HG03469 (cell line): ENCODE data around the gene TNS1.

Source experiments
- ATAC-seq: cut with Tn5 transposase; IDR thresholded peaks from one replicate; pipeline ENCODE4 v1.9.1; 2021; ENCODE audit warnings: mild to moderate bottlenecking, moderate library complexity, moderate number of reproducible peaks; ENCODE audit not compliant: unreplicated experiment

TNS1 gene

GRCh38 chr2:217983276-217984233, 19.2 kb downstream of the TNS1 start:
- no peak for ATAC-seq

GRCh38 chr2:217981971-217982370, 20.8 kb downstream of the TNS1 start:
- no peak for ATAC-seq

GRCh38 chr2:217981084-217981730, 21.6 kb downstream of the TNS1 start:
- no peak for ATAC-seq

- no peak for ATAC-seq
Observed at GRCh38 chr2:217980591-217980990, 22.2 kb downstream of the TNS1 start.

GRCh38 chr2:217980036-217980435, 22.8 kb downstream of the TNS1 start:
- ATAC-seq: no peak

GRCh38 chr2:217979151-217979811, 23.5 kb downstream of the TNS1 start:
- ATAC-seq: no peak

GRCh38 chr2:217978536-217979150, 24.2 kb downstream of the TNS1 start:
- no peak for ATAC-seq

- no peak for ATAC-seq
Observed at GRCh38 chr2:217977840-217978535, 24.8 kb downstream of the TNS1 start.

- no peak for ATAC-seq
Observed at GRCh38 chr2:217976301-217976700, 26.5 kb downstream of the TNS1 start.

- no peak for ATAC-seq
Observed at GRCh38 chr2:217975626-217976025, 27.2 kb downstream of the TNS1 start.

- no peak for ATAC-seq
Observed at GRCh38 chr2:217974389-217975005, 28.3 kb downstream of the TNS1 start.

- ATAC-seq: no peak
Observed at GRCh38 chr2:217973008-217973787, 29.6 kb downstream of the TNS1 start.

GRCh38 chr2:217972490-217972889, 30.3 kb downstream of the TNS1 start:
- no peak for ATAC-seq

GRCh38 chr2:217972037-217972436, 30.8 kb downstream of the TNS1 start:
- ATAC-seq: no peak

- ATAC-seq: no peak
Observed at GRCh38 chr2:217971166-217971565, 31.6 kb downstream of the TNS1 start.

GRCh38 chr2:217970206-217970605, 32.6 kb downstream of the TNS1 start:
- no peak for ATAC-seq

GRCh38 chr2:217969588-217969987, 33.2 kb downstream of the TNS1 start:
- no peak for ATAC-seq

GRCh38 chr2:217968023-217968422, 34.8 kb downstream of the TNS1 start:
- ATAC-seq: no peak

GRCh38 chr2:217966423-217967070, 36.2 kb downstream of the TNS1 start:
- no peak for ATAC-seq
